HG03565 (cell line): ENCODE measurements around the gene HSPA12A.

Experiments
- ATAC-seq: cut with Tn5 transposase; IDR thresholded peaks from one replicate; pipeline ENCODE4 v1.9.1; 2021; ENCODE audit warnings: mild to moderate bottlenecking, moderate library complexity; ENCODE audit not compliant: unreplicated experiment

The HSPA12A gene

GRCh38 chr10:116669832-116670644, 72.3 kb downstream of the HSPA12A start:
- ATAC-seq, result no peak

- ATAC-seq, result no peak
Observed at GRCh38 chr10:116669080-116669479, 73.3 kb downstream of the HSPA12A start.

GRCh38 chr10:116668446-116668845, 73.9 kb downstream of the HSPA12A start:
- no peak for ATAC-seq

- no peak for ATAC-seq
Observed at GRCh38 chr10:116668018-116668417, 74.3 kb downstream of the HSPA12A start.

- no peak for ATAC-seq
Observed at GRCh38 chr10:116667484-116667883, 74.9 kb downstream of the HSPA12A start.

GRCh38 chr10:116665541-116666125, 76.7 kb downstream of the HSPA12A start:
- no peak for ATAC-seq

- ATAC-seq, result no peak
Observed at GRCh38 chr10:116664631-116665030, 77.7 kb downstream of the HSPA12A start.

- no peak for ATAC-seq
Observed at GRCh38 chr10:116663342-116663741, 79.0 kb downstream of the HSPA12A start.

GRCh38 chr10:116660860-116661259, 81.5 kb downstream of the HSPA12A start:
- no peak for ATAC-seq

- ATAC-seq, result no peak
Observed at GRCh38 chr10:116659049-116659670, 83.2 kb downstream of the HSPA12A start.

- no peak for ATAC-seq
Observed at GRCh38 chr10:116657863-116658551, 84.4 kb downstream of the HSPA12A start.

GRCh38 chr10:116656044-116656443, 86.3 kb downstream of the HSPA12A start:
- no peak for ATAC-seq

GRCh38 chr10:116655568-116655967, 86.8 kb downstream of the HSPA12A start:
- no peak for ATAC-seq

GRCh38 chr10:116654816-116655215, 87.5 kb downstream of the HSPA12A start:
- ATAC-seq, result peak; percentile 63

- no peak for ATAC-seq
Observed at GRCh38 chr10:116653885-116654284, 88.5 kb downstream of the HSPA12A start.

- ATAC-seq, result no peak
Observed at GRCh38 chr10:116648903-116649302, 93.5 kb downstream of the HSPA12A start.

- ATAC-seq, result no peak
Observed at GRCh38 chr10:116646502-116646901, 95.9 kb downstream of the HSPA12A start.

GRCh38 chr10:116637830-116638229, 104.5 kb downstream of the HSPA12A start:
- no peak for ATAC-seq

- ATAC-seq, result peak; percentile 78
Observed at GRCh38 chr10:116636976-116637375, 105.4 kb downstream of the HSPA12A start.

GRCh38 chr10:116636385-116636784, 106.0 kb downstream of the HSPA12A start:
- ATAC-seq, result no peak
